GM19455 (cell line): Measurements from ENCODE around the gene NCK2.

ENCODE experiments used
- ATAC-seq: cut with Tn5 transposase; IDR thresholded peaks from one replicate; pipeline ENCODE4 v1.9.1; 2021; ENCODE audit not compliant: unreplicated experiment

The NCK2 gene

DNA sequence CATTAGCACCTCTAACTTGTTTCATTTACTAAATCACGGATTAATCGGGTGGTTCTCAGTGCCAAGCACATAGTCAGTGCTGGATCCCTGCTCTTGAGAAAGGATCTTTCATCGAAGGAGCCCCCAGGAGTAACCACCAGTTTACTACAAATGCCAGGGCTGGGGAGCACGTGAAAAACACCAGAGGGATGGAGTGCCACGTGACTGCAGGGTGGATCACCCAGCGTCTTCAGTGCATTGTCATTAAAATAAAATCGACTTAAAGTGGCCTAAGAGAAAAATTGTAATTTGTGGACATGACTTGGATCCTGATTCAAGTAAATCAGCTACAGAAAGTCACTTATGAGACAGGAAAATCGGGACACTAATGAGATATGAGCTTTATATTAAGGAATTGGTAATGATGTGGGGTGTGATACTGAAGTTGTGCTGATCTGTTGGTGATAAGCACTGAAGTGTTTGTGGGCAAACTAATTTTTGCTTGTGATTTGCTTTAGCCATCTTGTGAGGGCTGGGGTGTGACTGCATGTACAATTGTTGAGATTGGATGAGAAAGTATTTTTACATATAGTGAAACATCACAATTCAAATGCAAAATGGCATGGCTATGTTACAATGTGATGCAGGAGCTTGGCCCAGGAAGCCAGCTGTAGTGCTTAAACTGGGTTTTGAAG is 63.8 kb downstream of the NCK2 start:
- no peak for ATAC-seq

DNA sequence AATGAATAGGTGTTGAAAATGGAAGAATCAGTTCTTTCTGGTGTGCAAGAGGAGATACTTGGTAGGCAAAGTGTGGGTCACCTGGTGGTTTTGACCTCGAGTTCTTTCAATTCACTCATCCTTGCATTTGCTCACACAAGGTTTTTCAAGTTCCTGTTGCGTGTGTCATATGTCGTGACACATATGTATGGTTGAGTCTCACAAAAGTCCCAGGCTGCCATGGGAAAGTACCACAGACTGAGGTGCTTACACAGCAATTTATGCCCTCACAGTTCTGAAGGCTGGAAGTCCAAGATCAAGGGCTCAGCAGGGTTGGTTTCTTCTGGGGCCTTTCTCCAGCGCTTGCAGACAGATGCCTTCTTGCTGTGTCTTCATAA is 64.4 kb downstream of the NCK2 start:
- no peak for ATAC-seq

DNA sequence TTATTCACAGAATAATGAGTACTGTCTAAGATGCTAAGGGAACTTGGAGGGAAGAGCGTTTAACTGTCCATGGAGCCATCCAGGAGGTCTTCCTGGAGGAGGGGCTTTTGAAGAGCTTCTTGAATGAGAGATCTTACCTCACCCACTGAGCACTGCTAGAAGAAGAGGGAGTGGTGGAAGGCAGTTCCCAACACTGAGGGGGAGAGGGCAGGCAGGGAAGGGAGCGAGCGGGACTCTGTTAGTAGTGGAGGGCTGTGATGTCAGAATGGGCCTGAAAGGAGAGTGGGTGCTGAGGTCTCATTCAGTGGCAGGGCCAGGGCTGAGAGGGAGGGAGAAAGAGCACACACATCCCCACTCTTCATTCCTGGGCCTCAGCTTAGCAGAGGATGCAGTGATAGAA is 65.0 kb downstream of the NCK2 start:
- no peak for ATAC-seq

DNA sequence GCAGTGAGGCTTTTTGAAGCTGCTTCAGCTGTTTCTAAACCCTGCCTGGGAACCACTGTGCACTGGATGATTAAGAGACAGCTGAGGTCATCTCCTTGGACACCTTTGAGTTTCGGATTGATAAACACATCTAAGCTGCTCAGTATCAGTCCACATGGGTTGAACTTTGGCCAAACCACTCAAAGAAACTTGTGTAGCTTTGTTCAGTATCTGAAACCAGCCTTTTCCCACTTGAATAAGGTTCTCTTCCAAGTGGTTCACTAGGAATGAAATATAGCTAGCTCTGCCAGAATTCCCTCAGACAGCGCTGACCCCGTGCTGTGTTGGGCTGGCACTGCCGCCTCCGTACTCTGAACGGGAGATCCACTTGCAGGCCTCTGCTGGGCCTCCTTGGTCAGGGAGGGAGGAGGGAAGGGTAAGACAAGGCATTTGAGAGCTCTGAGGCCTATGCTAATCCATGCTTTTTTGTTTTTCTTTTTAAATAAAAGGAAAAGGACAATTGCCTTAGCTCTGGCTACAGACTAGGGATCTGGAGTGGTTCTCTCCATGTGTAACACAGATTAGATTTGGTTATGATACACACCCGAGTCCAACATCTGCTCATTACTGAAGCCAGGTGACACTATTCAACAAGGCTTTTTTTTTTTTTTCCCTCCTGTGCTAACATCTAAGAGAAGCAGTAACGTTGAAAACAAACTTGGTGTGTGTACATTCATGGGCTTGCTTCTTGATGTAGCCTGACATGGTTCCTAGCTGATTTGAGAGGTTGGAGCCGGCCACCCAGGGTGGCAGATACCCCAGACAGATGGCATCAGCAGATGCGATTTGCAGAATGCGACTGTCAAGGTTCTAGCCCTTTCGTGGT is 67.7 kb downstream of the NCK2 start:
- peak; percentile 75 for ATAC-seq

DNA sequence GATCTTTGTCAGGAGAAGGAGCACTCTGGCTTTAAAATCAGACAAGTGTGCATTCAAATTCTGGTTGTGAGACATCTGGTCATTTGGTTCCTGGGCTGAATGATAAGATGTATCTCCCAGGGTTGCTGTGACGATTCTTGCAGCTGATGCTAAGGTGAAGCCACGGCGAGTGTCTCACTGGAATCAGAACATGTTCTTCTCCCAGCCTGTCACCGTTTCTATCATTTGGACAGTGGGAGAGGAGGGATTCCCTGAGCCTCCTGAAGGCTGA is 68.3 kb downstream of the NCK2 start:
- ATAC-seq = no peak

DNA sequence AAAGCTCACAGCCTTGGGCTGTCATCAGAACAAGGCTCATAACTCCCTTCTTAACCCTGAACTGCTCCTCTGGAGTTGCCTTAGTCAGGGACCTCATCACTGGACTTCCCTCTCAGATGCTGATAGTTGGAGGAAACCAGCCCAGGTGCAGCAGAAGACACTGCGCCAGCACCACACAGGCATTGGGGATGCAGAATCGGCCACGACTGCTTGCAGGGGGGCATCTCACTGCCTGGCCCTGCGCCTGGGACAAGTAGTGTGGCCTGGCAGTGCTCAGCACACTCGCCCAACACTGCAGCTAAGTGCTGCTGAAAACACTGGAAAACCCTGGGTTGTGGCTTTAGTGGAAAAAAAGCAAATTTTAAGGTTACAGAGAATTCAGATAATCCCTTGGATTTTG is 68.7 kb downstream of the NCK2 start:
- ATAC-seq = no peak

DNA sequence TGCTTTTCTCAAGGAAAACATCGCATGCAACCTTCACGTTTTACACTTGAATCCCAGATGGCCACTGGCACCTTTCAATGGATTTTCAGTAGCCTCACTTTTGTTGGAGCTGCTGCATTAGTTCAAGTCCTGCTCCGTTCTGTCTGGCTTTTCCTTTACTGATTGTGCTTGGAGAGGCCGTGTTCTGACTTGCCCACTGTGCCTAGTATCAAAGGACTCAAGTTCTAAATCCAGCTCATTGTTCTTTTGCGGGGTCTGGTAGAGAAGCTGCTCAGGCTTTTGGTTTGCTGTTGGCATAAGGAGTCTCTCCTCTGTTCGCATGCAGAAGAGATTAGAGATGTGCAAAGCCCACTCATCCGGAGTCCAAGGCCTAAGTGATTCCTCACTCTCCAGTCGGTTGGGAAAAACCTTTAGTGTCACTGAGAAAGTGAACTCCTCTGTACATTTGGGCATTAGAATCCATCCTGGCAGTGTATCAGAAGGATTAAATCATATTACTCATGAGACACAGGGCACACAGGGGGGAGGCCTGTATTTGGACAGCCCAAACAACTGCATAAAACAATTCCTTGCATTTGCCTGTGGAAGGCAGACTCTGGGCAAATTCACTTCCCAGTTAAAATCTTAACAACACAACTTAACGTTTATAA is 69.7 kb downstream of the NCK2 start:
- ATAC-seq = no peak

DNA sequence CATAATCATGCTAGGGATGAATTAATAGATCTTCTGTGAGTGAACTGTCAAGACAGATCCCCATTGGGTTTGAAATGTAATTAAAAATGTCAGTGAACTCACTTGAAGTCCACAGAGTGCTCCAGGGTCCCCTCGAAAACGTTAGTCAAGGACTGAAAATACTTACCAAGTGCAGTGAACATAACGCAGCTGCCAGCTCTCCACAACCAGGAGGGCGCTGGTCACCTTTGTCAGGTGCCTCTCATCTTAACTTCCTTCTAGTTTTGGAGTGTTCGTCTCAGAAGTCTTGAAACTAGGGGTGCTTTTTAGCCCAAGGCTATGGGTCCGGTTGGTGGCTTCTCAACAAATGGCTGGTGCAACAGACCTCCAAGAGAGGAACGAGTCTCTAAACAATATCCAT is 70.7 kb downstream of the NCK2 start:
- no peak for ATAC-seq

DNA sequence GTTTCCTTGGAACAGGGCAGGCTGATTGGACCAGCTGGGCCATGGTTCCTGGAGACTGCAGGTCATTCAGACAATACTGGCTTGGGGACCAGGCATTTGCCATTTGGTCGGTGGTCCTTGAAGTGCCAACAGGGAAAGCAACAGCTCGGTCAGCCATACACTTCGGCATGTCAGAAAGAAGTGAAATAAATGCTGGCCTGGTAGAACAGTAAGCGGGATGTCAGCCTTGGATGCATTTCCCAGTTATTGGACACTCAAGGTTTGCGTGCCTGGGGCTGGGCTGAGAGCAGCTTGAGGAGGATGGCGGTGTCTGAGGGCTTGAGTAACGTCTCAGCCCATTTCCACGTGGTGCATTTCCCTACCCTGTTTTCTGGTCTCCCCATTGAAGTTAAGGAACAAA is 75.4 kb downstream of the NCK2 start:
- ATAC-seq = no peak

DNA sequence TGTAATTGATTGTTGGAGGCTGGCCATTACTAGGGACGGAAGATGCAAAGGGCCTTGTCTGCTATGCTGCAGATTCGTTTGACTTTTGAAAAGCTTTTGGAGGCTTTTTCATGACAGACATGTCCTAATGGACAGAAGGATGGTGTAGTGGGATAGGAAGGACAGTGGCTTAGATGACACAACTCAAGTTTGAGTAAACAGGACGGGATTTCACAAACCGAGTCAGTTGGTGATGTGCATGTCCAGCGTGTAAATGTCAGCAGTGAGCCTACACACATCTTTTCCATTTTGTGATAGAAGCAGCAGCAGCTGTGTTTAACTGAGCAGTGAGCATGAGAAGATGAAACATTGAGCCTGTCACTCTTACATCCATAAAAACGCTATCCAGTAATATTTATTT is 76.0 kb downstream of the NCK2 start:
- no peak for ATAC-seq

DNA sequence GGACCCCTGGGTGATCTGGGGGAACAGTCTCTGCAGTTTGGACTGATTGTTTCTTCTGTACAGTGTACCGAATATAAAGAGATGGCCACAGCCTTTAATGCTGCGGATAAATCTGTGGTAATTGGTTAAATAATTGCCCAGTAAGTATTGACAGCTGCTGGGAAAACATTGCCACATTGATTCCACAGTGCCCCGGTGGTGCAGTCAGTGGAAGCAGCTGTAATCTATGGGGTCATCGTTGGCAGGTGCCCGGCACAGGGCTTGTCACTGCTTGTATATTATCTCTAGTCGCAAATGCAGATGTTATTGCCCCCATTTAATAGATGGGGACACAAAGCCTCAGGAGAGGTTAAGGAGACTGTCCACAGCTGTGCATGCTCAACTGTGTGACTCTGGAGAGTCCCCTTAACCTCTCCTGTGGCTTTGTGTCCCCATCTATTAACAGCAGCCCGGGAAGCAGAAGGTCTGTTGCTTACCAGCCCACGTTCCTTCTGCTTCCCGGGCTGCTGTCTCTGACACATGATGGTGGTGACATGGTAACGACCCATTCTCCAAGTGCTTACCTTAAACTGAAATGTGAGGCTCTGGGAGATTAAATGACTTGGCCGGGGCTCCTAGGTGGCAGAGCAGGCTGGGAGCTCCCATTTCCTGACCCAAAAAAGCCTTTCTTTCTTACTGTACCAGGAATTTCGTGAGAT is 76.9 kb downstream of the NCK2 start:
- peak; percentile 13 for ATAC-seq

DNA sequence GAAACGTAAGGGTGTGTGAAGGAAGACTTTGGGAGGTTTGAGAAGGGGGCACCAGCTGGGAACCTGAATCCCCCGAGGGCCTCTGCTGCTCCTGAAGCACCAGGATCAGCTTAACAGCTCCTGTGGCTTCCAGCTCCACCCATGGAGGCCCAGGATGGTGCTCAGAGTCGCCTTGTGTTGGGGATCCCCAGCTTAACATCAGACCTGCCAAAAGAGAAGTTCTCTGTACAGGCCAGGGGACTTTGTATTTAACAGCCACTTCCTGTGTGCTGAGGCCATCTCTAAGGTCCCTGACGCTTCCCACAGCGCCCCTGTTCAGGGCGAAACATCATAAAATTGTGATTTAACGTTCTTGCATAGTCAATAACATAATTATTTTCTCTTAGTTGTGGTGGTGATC is 77.5 kb downstream of the NCK2 start:
- peak; percentile 75 for ATAC-seq

DNA sequence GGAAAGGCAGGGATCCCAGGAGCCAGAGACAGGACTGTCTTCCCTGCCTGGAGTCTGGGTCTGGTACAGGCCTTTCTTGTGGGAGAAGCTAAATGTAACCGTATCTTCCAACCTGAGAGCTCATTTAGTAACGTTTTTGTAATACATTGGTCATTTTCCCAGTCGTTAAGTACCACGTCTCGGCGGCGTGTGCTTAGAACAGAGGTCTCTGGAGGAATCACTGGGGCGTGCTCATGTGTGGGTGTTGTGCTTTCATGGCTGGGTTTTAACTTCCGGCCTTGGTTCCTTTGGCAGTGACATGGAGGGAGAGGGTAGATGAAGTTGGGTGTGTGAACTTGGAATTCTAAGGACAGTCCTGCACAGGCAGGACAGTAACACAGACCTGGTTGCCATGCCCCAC is 79.7 kb downstream of the NCK2 start:
- no peak for ATAC-seq

DNA sequence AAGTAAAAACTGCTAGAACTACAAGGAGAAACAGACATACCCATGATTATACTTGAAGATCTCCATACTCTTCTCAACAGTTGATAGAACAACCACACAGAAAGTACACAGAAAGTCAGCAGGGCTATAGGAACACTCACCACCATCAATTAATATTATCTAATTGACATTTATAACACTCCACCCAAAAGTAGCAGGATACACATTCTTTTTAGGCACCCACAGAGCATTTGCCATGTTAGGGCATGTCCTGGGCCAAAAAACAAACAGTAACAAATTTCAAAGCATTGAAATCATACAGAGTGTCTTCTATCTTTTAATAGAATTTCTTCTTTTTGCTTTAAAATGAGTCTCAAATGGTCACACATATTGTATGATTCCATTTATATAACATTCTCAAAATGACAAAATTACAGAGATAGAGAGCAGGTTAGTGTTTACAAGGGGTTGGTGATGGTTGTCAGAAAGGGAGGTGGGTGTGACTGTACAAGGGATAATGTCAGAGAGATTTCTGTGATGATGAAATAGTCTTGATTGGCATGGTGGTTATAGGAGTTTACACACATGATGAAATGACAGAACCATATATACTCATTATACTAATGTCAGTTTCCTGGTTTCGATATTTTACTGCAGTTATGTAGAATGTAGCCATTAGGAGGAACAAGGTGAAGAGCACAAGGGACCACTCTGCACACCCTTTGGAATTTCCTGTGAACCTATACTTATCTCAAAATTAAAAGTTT is 82.8 kb downstream of the NCK2 start:
- no peak for ATAC-seq

DNA sequence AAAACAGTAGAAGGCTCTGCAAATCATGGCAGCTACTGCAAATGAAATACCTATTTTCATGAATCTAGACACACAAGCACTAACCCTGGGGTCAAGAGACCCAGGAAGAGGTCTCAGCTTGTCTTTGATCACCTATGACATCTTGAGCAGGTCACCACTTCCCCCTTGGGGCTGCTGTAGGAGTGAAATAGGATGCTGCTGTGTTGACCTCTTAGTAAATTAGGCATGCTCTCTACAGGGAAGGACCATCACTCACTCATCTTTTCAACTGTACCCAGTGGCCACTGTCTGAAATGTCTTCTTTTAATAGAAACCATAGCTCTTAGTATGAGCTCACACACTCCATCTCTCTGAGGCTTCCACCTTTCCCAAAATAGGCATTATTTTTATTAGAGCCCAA is 83.8 kb downstream of the NCK2 start:
- ATAC-seq = no peak

DNA sequence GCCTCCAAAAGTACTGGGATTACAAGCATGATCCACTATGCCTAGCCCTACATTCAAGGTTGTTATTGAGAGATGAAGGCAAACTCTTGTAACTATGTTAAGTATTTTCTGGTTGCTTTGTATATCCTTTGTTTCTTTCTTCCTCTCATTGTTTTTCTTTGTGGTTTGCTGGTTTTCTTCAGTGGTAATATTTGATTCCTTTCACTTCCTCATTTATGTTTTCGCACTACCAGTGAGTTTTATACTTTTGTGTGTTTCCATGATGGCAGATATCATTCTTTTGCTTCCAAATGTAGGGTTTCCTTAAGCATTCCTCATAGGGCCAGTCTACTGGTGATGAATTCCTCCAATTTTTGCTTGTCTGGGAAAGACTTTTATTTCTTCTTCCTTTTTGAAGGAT is 90.2 kb downstream of the NCK2 start:
- peak; percentile 79 for ATAC-seq

DNA sequence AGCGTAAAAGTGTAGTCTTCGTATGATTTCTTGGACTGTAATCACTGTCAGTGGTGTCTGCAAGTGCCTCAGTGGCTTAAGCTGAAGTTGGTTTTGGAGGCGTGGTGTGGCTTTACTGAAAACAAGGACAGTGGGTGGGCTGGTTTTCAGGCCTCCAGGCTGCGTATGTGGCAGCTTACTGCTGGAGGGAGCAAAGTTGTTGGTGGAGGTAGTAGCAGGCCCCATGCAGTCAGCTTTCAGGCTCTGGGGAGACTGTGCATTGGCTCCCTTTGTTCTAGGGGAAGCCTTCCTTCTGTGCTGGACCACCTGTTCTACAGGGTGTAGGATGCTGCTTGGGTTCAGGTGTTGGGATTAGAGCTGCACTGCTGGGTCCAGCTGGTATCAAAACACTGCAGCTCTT is 91.6 kb downstream of the NCK2 start:
- ATAC-seq = no peak

DNA sequence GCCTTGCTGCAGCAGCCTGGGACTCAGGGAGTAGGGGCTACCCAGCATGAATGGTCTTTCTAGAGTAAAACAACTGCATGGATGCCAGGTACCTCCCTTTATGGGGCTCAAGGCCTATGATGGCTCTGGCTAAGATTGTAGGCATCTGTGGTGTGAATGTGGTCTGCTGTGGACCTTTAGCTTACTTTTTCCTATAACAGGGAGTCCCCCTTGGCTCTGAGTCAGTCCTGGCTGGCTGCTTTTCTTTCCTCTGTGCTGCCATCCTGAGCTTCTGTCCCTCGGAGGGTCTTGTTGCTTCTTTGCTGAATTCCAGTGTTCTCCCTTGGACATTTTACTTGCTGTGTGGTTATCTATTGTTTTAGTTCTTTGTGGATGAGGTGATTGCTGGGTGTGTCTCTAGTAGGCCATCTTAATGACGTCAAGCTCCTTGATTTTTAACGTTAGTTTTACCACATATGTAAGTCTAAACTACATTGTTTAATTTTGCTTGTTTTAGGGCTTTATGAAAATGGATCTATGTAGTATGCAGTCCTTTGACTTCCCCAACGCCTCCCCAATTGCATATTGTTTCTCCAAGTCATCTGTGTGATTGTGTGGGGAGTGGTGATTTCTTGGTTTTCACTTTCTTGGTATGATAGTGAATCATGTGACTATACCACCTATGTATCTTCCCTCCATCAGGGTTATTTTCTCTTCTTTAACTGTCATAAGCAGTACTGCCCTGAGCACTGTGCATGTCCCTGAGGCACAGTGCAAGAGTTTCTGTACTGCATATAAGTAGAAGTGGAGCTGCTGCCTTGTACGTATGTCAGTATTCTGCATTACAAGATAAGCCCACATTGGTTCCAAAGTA is 92.4 kb downstream of the NCK2 start:
- ATAC-seq = no peak

DNA sequence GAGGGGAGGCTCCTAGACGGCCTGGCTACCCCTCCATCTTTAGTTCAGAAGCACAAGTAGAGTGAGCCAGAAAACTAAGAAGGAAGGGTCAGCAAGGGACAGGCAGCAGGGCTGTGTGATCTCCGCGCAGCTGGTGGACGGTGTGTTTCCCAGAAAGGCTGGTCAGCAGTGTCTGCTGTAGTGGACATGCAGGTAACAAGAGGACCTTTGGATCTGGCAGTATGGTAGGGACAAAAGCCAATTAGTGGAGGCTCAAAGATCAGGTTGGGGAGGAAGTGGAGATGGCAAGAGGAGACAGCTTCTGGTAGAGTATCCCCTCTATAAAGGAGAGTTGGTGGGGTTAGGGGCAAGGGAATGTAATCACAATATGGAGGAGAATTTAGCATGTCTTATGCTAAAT is 95.1 kb downstream of the NCK2 start:
- no peak for ATAC-seq

DNA sequence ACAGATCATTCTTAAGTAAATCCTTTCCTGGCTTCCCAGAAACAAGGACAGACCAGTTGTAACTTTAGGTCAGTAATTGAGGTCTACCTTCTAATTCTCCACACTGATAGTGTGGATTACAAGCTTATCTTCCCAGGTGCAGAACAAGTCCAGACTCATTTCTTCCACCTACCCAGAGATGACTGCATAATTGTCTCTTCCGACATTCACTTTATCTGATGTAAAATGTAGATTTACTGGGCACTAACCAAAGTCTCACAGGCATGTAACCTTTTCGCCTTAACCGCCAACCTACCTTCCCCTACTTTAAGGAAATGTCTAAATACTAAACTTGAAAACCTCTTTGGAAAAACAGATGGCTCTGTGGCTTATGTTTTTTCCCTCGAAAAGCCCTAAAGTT is 96.2 kb downstream of the NCK2 start:
- no peak for ATAC-seq
